Measurements from ENCODE around the gene SH3RF2. TPM values are rescaled to one million over a fixed set of nuclear protein-coding genes. Genes with fewer than 3 reads are reported as not detected.

Gene SH3RF2
- total RNA-seq, 1 donor from 2014 or later, result not detected

DNA sequence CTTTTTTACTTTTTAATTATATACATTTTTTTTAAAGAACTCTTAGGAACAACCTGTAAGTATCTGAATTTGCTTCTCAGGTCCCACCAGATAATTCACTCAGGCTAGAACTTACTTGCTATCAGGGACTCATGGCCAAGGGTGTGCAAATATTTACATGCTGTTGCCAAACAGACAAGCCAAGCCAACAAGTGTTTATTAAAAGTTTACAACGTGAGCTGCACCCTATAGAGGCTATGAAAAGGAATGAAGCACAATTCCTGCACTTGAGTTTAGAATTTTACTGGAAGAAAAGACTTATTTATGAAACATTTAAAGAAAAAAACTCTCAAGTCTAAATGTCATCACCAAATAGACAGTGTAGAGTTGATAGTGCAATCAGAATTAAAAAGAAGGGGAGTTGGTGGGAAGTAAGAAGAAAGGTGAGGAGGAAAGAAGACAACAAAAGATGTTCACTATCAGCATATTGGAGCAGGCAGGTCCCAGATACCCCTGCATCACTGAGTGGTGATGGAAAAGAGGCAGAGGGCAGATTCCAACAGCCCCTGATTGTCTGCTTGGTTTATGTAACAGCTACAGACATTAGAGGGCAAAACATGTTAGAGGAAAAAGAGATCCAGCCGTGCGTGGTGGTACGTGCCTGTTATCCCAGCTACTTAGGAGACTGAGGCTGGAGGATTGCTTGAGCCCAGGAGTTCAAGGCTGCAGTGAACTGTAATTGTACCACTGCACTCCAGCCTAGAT lies 32.8 kb downstream of the SH3RF2 start:
- Mint-ChIP-seq H3K4me3 (ENCODE audit: unreplicated experiment) (no peak overlapping the region), H3K9me3 (ENCODE audit: unreplicated experiment) (peaks cover 1% of the 10 kb centered on the region), H3K27me3 (ENCODE audit: unreplicated experiment) (no peaks in the 10 kb centered on the region), H3K27ac (ENCODE audit: unreplicated experiment) (no peak overlapping the region), H3K4me1 (ENCODE audit: low read depth, unreplicated experiment) (no peaks in the 10 kb centered on the region), H3K36me3 (ENCODE audit: unreplicated experiment) (no peaks in the 10 kb centered on the region)
- TF ChIP-seq, protein P1, sequence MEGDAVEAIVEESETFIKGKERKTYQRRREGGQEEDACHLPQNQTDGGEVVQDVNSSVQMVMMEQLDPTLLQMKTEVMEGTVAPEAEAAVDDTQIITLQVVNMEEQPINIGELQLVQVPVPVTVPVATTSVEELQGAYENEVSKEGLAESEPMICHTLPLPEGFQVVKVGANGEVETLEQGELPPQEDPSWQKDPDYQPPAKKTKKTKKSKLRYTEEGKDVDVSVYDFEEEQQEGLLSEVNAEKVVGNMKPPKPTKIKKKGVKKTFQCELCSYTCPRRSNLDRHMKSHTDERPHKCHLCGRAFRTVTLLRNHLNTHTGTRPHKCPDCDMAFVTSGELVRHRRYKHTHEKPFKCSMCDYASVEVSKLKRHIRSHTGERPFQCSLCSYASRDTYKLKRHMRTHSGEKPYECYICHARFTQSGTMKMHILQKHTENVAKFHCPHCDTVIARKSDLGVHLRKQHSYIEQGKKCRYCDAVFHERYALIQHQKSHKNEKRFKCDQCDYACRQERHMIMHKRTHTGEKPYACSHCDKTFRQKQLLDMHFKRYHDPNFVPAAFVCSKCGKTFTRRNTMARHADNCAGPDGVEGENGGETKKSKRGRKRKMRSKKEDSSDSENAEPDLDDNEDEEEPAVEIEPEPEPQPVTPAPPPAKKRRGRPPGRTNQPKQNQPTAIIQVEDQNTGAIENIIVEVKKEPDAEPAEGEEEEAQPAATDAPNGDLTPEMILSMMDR (IDR thresholded peaks at IDR 0.05; ENCODE audit: partially characterized antibody, unreplicated experiment), result no peak
- DNase-seq, result no peak

DNA sequence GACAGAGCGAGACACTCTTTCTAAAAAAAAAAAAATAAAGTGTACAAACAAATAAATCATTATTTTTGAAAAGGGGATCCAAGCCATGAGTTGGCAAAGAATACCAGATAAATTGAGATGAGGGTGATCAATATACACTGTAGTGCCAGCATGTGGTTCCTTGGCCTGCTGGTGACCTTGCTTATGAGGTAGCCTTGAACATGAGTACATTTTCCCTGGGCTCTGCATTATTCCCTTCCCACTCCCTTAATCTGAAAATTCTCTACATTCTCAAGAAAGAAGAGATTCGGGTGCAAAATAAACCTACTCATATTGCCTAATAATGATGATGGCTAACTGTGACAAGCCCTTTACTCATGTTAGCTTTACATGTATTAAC lies 33.3 kb downstream of the SH3RF2 start:
- Mint-ChIP-seq H3K9me3 (ENCODE audit: unreplicated experiment) (peaks cover 1% of the 10 kb centered on the region), H3K4me1 (ENCODE audit: low read depth, unreplicated experiment) (no peaks in the 10 kb centered on the region)

GRCh38 chr5:145971108-145971507 lies 34.7 kb downstream of the SH3RF2 start:
- H3K9me3 Mint-ChIP-seq (ENCODE audit: unreplicated experiment), result no peaks in the 10 kb centered on the region
- H3K4me3 Mint-ChIP-seq (ENCODE audit: unreplicated experiment), result no peak overlapping the region
- no peak overlapping the region for H3K27ac Mint-ChIP-seq (ENCODE audit: unreplicated experiment)

More for the DNA sequence above, 33.3 kb downstream of the SH3RF2 start:
- Mint-ChIP-seq H3K36me3 (ENCODE audit: unreplicated experiment) (no peaks in the 10 kb centered on the region), H3K27ac (ENCODE audit: unreplicated experiment) (no peak overlapping the region), H3K27me3 (ENCODE audit: unreplicated experiment) (no peaks in the 10 kb centered on the region), H3K4me3 (ENCODE audit: unreplicated experiment) (no peak overlapping the region)
- TF ChIP-seq, protein P1 (IDR thresholded peaks at IDR 0.05; ENCODE audit: partially characterized antibody, unreplicated experiment), result no peak
- DNase-seq, result no peak

GRCh38 chr5:145971701-145972100 lies 35.3 kb downstream of the SH3RF2 start:
- no peaks in the 10 kb centered on the region for H3K4me1 Mint-ChIP-seq (ENCODE audit: low read depth, unreplicated experiment)
- no peak for DNase-seq
- TF ChIP-seq, protein P1 (IDR thresholded peaks at IDR 0.05; ENCODE audit: partially characterized antibody, unreplicated experiment), result no peak
- no peaks in the 10 kb centered on the region for H3K36me3 Mint-ChIP-seq (ENCODE audit: unreplicated experiment)
- H3K9me3 Mint-ChIP-seq (ENCODE audit: unreplicated experiment), result no peaks in the 10 kb centered on the region
- no peak overlapping the region for H3K4me3 Mint-ChIP-seq (ENCODE audit: unreplicated experiment)
- no peak overlapping the region for H3K27ac Mint-ChIP-seq (ENCODE audit: unreplicated experiment)
- H3K27me3 Mint-ChIP-seq (ENCODE audit: unreplicated experiment), result no peaks in the 10 kb centered on the region

More at GRCh38 chr5:145971108-145971507, 34.7 kb downstream of the SH3RF2 start:
- TF ChIP-seq, protein P1 (IDR thresholded peaks at IDR 0.05; ENCODE audit: partially characterized antibody, unreplicated experiment), result no peak
- Mint-ChIP-seq H3K27me3 (ENCODE audit: unreplicated experiment) (no peaks in the 10 kb centered on the region), H3K4me1 (ENCODE audit: low read depth, unreplicated experiment) (no peaks in the 10 kb centered on the region), H3K36me3 (ENCODE audit: unreplicated experiment) (no peaks in the 10 kb centered on the region)
- DNase-seq, result no peak

DNA sequence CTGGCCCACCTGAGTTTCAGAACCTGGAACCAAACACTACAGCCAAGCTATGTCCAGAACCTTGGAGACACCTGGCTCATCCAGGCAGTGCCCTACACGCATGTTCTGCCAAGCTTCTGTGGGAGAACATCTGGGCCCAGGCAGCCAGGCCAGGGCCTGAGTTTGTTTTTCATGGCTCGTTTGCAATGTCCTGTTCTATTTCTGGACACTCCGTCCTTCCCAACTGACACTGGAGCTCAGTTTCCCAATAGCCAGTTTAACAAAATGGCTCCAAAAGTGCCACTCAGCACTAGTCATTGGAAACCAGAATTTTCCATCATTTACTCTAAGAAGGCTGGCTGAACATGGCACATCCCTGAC lies 38.6 kb downstream of the SH3RF2 start:
- no peaks in the 10 kb centered on the region for H3K4me1 Mint-ChIP-seq (ENCODE audit: low read depth, unreplicated experiment)

More for the DNA sequence above, 38.6 kb downstream of the SH3RF2 start:
- DNase-seq, result no peak
- no peak overlapping the region for H3K27ac Mint-ChIP-seq (ENCODE audit: unreplicated experiment)
- H3K4me3 Mint-ChIP-seq (ENCODE audit: unreplicated experiment), result no peak overlapping the region
- TF ChIP-seq, protein P1 (IDR thresholded peaks at IDR 0.05; ENCODE audit: partially characterized antibody, unreplicated experiment), result no peak
- H3K36me3 Mint-ChIP-seq (ENCODE audit: unreplicated experiment), result no peaks in the 10 kb centered on the region
- H3K9me3 Mint-ChIP-seq (ENCODE audit: unreplicated experiment), result no peaks in the 10 kb centered on the region
- no peaks in the 10 kb centered on the region for H3K27me3 Mint-ChIP-seq (ENCODE audit: unreplicated experiment)

Data from glutamatergic neuron (in vitro differentiated cells).